Epithelial cell of esophagus (primary cell): ENCODE results near the gene DBNDD1.

Experiments used
- DNase-seq: peaks from one replicate; pipeline ENCODE4 v3.0.0; 2010; ENCODE audit warnings: low read depth
- H3K4me3 ChIP-seq: 2 replicates; pipeline ENCODE4 v1.5.1; 2011; ENCODE audit warnings: mild to moderate bottlenecking, low read length, control low read depth
- TF ChIP-seq, protein P1 (sequence below): IDR thresholded peaks from 2 replicates; pipeline ENCODE4 v1.5.1; 2011; ENCODE audit warnings: low read depth, mild to moderate bottlenecking, low read length, control low read depth, inconsistent platforms; ENCODE audit not compliant: insufficient read depth; ENCODE audit errors: missing control alignments

The DBNDD1 gene

DNA sequence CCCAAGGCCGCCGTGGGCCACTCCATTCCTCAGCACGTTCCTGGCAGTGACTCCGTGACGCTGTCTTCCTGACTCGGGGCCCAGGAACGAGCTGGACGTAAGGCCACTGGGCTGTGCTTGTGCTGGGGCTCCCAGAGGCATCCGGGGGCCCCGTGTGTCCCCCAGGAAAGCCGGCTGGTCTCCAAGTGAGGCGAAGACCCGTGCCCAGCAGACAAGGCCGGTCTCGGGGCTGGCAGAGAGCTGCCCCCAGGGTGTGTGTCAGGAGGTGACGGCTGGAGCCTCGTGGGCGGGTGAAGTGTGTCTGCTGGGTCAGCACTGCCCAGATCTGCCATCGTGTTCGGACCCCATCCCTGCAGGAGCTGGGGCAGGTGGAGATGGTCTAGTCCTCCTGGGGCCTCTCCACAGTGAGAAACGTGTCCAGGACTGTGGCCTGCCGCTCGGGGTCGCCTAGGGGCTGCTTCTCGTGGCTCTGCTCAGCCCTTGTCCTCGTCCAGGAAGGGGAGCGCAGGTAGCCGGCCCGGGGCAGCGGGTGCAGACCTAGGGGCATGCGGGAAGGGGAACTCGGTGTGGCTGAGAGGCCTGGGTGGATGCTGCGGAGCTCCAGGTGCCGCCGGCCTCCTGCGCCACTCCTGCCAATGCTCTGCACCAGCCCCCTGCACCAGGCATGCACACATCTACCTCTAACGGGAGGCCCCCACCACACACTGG lies 13.1 kb downstream of the DBNDD1 start:
- TF ChIP-seq, protein P1, sequence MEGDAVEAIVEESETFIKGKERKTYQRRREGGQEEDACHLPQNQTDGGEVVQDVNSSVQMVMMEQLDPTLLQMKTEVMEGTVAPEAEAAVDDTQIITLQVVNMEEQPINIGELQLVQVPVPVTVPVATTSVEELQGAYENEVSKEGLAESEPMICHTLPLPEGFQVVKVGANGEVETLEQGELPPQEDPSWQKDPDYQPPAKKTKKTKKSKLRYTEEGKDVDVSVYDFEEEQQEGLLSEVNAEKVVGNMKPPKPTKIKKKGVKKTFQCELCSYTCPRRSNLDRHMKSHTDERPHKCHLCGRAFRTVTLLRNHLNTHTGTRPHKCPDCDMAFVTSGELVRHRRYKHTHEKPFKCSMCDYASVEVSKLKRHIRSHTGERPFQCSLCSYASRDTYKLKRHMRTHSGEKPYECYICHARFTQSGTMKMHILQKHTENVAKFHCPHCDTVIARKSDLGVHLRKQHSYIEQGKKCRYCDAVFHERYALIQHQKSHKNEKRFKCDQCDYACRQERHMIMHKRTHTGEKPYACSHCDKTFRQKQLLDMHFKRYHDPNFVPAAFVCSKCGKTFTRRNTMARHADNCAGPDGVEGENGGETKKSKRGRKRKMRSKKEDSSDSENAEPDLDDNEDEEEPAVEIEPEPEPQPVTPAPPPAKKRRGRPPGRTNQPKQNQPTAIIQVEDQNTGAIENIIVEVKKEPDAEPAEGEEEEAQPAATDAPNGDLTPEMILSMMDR: no peak
- no peak overlapping the region for H3K4me3 ChIP-seq
- DNase-seq: no peak

DNA sequence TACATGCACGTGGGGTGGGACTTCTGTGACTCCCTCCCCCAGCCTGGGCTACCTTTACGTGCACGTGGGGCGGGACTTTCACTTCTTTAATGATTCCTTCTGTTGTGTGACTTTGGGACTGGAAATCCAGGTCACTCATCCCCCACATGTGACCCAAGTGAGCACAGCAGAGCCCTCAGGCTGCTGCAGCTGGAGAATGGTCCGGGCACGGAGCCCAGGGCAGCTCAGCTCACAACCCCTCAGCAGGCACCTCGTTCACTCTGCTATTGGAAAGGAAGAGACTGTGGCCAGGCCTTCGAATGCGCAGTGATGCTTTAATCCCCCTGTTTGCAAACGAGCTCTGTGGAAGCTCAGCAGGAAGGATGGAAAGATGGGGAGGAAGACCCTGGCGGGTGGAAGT lies 14.7 kb downstream of the DBNDD1 start:
- H3K4me3 ChIP-seq: no peak overlapping the region
- DNase-seq: no peak
- TF ChIP-seq, protein P1: no peak

DNA sequence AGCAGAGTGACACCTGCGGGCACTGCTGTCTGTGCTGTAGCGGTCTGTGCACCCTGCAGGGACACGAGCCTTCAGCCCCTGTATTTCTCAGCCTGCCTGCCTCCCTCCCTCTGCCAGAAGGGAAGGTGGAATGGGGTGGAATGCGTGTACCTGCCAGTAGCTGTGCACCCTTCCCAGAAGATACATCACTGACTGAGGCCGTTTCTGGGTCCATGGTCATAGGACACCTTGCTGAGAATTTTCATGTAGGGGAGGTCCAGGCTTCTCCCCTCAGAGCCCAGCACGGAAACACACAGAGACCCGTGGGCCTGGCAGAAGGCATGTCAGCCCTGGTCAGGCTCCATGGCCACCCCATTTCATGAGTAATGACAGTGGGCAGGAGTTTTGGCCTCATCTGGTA lies 16.5 kb downstream of the DBNDD1 start:
- no peak for DNase-seq
- TF ChIP-seq, protein P1: no peak
- no peak overlapping the region for H3K4me3 ChIP-seq

DNA sequence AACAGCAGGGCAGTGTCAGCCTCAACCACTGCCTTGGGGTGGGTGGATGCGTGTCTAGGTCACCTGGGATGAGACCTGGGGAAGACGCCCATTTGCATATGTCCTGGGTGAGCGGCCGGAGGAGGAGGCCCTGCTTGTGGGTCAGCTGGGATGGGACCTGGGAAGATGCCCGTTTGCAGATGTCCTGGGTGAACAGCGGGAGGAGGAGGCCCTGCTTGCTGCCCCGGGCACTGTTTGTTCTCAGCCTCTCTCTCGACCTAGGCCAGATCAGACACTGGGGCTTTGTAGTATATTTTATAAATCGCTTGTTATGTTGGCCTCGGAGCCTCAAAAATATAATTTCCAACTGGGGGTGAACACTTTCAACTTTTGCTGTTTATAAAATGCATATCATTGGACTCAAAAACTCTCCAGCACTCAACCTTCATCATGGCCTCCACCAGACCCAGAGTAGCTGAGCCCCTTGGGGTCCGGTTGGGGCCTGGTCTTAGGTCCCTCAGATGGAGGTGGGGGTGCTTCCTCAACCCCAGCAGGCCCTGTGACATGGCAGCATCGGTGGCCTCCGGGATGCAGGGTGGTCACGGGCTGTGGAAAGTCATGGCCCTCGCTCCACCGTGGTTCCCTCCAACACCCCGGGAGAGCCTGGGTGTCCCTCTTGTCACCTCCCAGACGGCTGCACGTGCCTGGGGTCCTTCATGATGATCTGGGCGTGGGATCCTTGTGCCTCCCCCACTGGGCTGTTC lies 17.3 kb downstream of the DBNDD1 start:
- no peak overlapping the region for H3K4me3 ChIP-seq
- DNase-seq: no peak
- TF ChIP-seq, protein P1: no peak

DNA sequence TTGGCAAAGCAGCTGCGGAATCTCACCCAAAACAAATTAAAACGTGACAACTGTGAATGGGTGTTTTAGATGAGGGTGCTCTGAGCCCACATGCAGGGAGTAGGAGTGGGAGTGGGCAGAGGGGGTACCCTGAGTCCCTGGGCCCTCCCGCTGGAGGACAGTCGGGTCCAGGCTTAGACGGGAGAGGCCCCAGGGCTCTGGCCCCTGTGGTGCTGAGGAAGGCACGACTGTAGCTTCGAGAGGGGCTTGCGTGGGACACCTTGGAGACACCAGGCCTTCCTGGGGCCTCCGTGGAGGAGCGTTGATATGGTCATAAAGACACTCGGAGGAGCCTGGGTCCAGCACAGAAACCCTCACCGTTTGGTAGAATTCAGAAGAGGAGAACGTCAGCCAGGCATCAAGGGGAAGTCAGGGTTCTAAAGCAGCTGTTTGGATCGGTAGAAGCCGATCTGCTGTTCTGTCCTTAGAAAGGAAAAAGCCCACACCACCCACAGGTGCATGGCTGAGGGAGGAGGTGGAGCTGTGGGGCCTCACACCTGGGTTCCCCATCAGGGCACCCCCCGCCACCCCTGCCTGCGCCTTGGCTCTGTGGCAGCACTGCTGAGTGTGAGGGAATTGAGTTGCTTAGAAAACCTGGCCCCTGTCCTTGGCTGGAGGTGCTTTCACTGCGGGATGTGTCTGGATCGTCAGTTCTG lies 18.4 kb downstream of the DBNDD1 start:
- TF ChIP-seq, protein P1: no peak
- DNase-seq: no peak
- no peak overlapping the region for H3K4me3 ChIP-seq

DNA sequence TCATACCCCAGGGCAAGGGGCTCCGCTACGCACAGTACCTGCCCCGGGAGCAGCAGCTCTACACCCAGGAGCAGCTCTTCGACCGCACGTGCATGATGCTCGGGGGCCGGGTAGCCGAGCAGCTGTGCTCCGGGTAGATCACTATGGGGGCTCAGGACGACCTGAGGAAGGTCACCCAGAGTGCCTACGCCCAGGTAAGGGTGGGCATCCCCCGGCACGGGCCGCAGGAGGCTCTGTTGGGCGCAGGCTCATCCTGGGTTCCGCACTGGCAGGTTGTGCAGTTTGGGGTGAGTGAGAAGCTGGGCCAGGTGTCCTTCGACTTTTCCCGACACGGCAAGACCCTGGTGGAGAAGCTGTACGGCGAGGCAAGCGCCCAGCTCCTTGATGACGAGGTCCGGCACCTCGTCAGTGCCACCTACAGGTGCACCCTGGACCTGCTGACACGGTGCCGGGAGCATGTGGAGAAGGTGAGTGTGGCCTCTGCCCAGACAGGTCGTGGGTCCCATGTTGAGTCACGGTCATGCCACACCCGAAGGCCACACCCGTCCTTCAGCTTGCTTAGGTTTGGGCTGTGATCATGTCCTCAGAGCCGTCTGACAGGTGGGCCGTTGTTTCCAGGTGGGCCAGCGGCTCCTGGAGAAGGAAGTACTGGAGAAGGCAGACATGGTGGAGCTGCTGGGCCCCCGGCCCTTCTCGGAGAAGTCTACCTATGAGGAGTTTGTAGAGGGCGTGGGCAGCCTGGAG lies 19.3 kb downstream of the DBNDD1 start:
- no peak for DNase-seq
- TF ChIP-seq, protein P1: no peak
- no peak overlapping the region for H3K4me3 ChIP-seq
